Loucy (cell line): ENCODE data around the gene CDCP1.

Experiments
- EZH2phosphoT487 ChIP-seq: fragments of 200-600 bp; IDR thresholded peaks from 2 replicates; pipeline ENCODE4 v1.6.1; 2018; ENCODE audit warnings: antibody characterized with exemption, mild to moderate bottlenecking, moderate library complexity, borderline replicate concordance
- TF ChIP-seq, protein P1 (sequence below): fragments of 200-600 bp; sonication (generic); conservative IDR thresholded peaks from 2 replicates; pipeline ENCODE4 v1.5.1; 2014; ENCODE audit warnings: mild to moderate bottlenecking, antibody characterized with exemption, low read length

- TF ChIP-seq, protein P1, sequence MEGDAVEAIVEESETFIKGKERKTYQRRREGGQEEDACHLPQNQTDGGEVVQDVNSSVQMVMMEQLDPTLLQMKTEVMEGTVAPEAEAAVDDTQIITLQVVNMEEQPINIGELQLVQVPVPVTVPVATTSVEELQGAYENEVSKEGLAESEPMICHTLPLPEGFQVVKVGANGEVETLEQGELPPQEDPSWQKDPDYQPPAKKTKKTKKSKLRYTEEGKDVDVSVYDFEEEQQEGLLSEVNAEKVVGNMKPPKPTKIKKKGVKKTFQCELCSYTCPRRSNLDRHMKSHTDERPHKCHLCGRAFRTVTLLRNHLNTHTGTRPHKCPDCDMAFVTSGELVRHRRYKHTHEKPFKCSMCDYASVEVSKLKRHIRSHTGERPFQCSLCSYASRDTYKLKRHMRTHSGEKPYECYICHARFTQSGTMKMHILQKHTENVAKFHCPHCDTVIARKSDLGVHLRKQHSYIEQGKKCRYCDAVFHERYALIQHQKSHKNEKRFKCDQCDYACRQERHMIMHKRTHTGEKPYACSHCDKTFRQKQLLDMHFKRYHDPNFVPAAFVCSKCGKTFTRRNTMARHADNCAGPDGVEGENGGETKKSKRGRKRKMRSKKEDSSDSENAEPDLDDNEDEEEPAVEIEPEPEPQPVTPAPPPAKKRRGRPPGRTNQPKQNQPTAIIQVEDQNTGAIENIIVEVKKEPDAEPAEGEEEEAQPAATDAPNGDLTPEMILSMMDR: no peak
- TF ChIP-seq EZH2phosphoT487: no peak
These were observed 78.2 kb downstream of the CDCP1 start for GRCh38 chr3:45067941-45068340.
